Measurements from ENCODE around the gene ZNF662. TPM values are rescaled to one million over a fixed set of nuclear protein-coding genes. Genes with fewer than 3 reads are reported as not detected.

ZNF662 gene
- total and polyA plus RNA-seq, 2 of the 13 experiments (the other 11 are each of a cell fraction or from before 2014, with no cell fraction given) = not detected

- TF ChIP-seq EED (CRISPR knock-in tag; IDR thresholded peaks at IDR 0.05) (no peak; the same call in 1 of the 2 replicates), ZBTB26 (CRISPR knock-in tag; IDR thresholded peaks at IDR 0.05; ENCODE audit: borderline replicate concordance) (no peak), SRSF4 (IDR thresholded peaks at IDR 0.05; ENCODE audit: low read depth, low read length, poor library complexity, severe bottlenecking) (no peak), ZFP36L1 (CRISPR knock-in tag; IDR thresholded peaks at IDR 0.05) (no peak), SP5 (CRISPR knock-in tag; IDR thresholded peaks at IDR 0.05; ENCODE audit: borderline replicate concordance, low read depth) (no peak; the same call in 1 of the 2 replicates), CHCHD3 (CRISPR knock-in tag; IDR thresholded peaks at IDR 0.05) (no peak), NR2C2 (CRISPR knock-in tag; IDR thresholded peaks at IDR 0.05; ENCODE audit: borderline replicate concordance) (no peak; the same call in 1 of the 2 replicates), ZNF891 (CRISPR knock-in tag; IDR thresholded peaks at IDR 0.05) (peak; percentile 62; the same call in 1 of the 2 replicates), ZSCAN22 (CRISPR knock-in tag; IDR thresholded peaks at IDR 0.05) (no peak), ZHX2 (IDR thresholded peaks at IDR 0.05; ENCODE audit: low read depth) (no peak), ZHX2 (CRISPR knock-in tag; IDR thresholded peaks at IDR 0.05; ENCODE audit: borderline replicate concordance) (no peak), CREBL2 (CRISPR knock-in tag; IDR thresholded peaks at IDR 0.05; ENCODE audit: borderline replicate concordance) (no peak), CENPT (CRISPR knock-in tag; IDR thresholded peaks at IDR 0.05; ENCODE audit: low read depth) (no peak), ZNF280D (CRISPR knock-in tag; IDR thresholded peaks at IDR 0.05) (no peak), ZNF660 (CRISPR knock-in tag; IDR thresholded peaks at IDR 0.05; ENCODE audit: borderline replicate concordance, low read depth) (no peak), YEATS2 (CRISPR knock-in tag; IDR thresholded peaks at IDR 0.05; ENCODE audit: borderline replicate concordance) (no peak; the same call in 1 of the 2 replicates), ZNF775 (CRISPR knock-in tag; IDR thresholded peaks at IDR 0.05; ENCODE audit: borderline replicate concordance) (no peak), SALL2 (CRISPR knock-in tag; IDR thresholded peaks at IDR 0.05) (no peak)
Measured at GRCh38 chr3:42880601-42881451, 25.1 kb upstream of the ZNF662 start (continued).
